Natural killer cell (primary cell): Measurements from ENCODE around the gene MISP3. TPM values are rescaled to one million over a fixed set of nuclear protein-coding genes. Genes with fewer than 3 reads are reported as not detected.
A peak's percentile ranks its signal among the peaks of the same experiment; 100 is the strongest.

Experiments
- ATAC-seq, 3 donors: fragments of 150-1000 bp in 2 of 3; fragments of 200-7000 bp in 1 of 3; cut with Tn5 transposase; 1 replicate in 1 of 3; 2 replicates in 2 of 3; pipeline ENCODE4 v1.10.0; 2021; ENCODE audit warnings: mild to moderate bottlenecking in 2 of 3, moderate library complexity in 2 of 3
- DNase-seq, 2 donors: peaks; one replicate each; pipeline versions ENCODE4 v3.0.0 to v3.0.0-alpha.2; 2013 to 2021; ENCODE audit warnings: mixed read lengths in 1 of 2
- H3K27ac ChIP-seq: one replicate; pipeline ENCODE4 v1.5.1; 2013; ENCODE audit warnings: mild to moderate bottlenecking, low read length
- H3K27me3 ChIP-seq: one replicate; pipeline ENCODE4 v1.6.1; 2013; ENCODE audit warnings: low read length; ENCODE audit not compliant: control insufficient read depth, insufficient read depth
- H3K36me3 ChIP-seq: one replicate; pipeline ENCODE4 v1.6.1; 2013; ENCODE audit warnings: low read length; ENCODE audit not compliant: control insufficient read depth, insufficient read depth
- H3K4me1 ChIP-seq: one replicate; pipeline ENCODE4 v1.6.1; 2013; ENCODE audit warnings: low read length; ENCODE audit not compliant: control insufficient read depth, insufficient read depth
- H3K4me3 ChIP-seq: one replicate; pipeline ENCODE4 v1.5.1; 2013; ENCODE audit warnings: low read length
- H3K9me3 ChIP-seq: one replicate; pipeline ENCODE4 v1.6.1; 2013; ENCODE audit warnings: low read length; ENCODE audit not compliant: control insufficient read depth, insufficient read depth
- H3K27ac Mint-ChIP-seq, 2 donors: one replicate each; pipeline ENCODE4 v1.8.0; 2022; ENCODE audit warnings: mild to moderate bottlenecking in 2 of 2, mixed read lengths in 2 of 2, moderate library complexity in 1 of 2
- H3K27me3 Mint-ChIP-seq, 2 donors: one replicate each; pipeline ENCODE4 v1.8.0; 2022; ENCODE audit warnings: low read depth in 2 of 2, mixed read lengths in 2 of 2
- H3K36me3 Mint-ChIP-seq: one replicate; pipeline ENCODE4 v1.8.0; 2022; ENCODE audit warnings: mixed read lengths
- H3K4me1 Mint-ChIP-seq, 2 donors: one replicate each; pipeline ENCODE4 v1.8.0; 2022; ENCODE audit warnings: mixed read lengths in 2 of 2
- H3K4me3 Mint-ChIP-seq: one replicate; pipeline ENCODE4 v1.8.0; 2022; ENCODE audit warnings: mild to moderate bottlenecking, moderate library complexity, mixed read lengths
- H3K9me3 Mint-ChIP-seq, 2 donors: one replicate each; pipeline ENCODE4 v1.8.0; 2022; ENCODE audit warnings: mixed read lengths in 2 of 2
- CTCF ChIP-seq: fragments of 200-600 bp; IDR thresholded peaks from one replicate; pipeline ENCODE4 v1.8.0; 2022; ENCODE audit warnings: antibody characterized with exemption
- whole genome bisulfite sequencing: methylation state at CpG from one replicate; pipeline ENCODE4 v1.1.7; 2013; ENCODE audit warnings: missing lambda C conversion rate; ENCODE audit not compliant: insufficient coverage; 5-methylcytosine and 5-hydroxymethylcytosine counted together
- intact Hi-C: fragments of 100-400 bp; cut with micrococcal nuclease; formaldehyde crosslinking; loops from one replicate; pipeline ENCODE4 v1.14.2; 2022
- total RNA-seq, 4 donors: library from RNA; stranded (reverse); fragments of 120-200 nt in 1 of 4; gene quantifications; one replicate each; pipeline versions ENCODE4 v1.2.3 to v1.2.4, GENCODE V29; 2013 to 2022

MISP3 gene
- total RNA-seq, 3 donors from 2014 or later (not counting 1 experiment from before 2014, with no cell fraction given) = 2.4 to 4.1 (median 2.4) TPM

GRCh38 chr19:14085309-14085995 is 12.9 kb downstream of the MISP3 start, which contains the start of gene C19orf67:
Gene C19orf67 (minus strand): TSS chr19:14085783. CDS start chr19:14085627, 156 bp downstream.
- Mint-ChIP-seq H3K9me3 (no peaks in the 10 kb centered on the region), H3K36me3 (no peaks in the 10 kb centered on the region), H3K27ac (no peak within 1 kb of the TSS), H3K4me3 (no peak within 1 kb of the TSS), H3K4me1 (peaks cover 10 to 19% of the 10 kb centered on the region in 2 donors), H3K27me3 (no peaks in the 10 kb centered on the region)
- Histone ChIP-seq H3K27ac (no peak within 1 kb of the TSS), H3K9me3 (no peaks in the 10 kb centered on the region), H3K4me3 (no peak within 1 kb of the TSS), H3K4me1 (peaks cover 23% of the 10 kb centered on the region), H3K27me3 (no peaks in the 10 kb centered on the region), H3K36me3 (peaks cover 8% of the 10 kb centered on the region)
- DNase-seq (no peak), ATAC-seq (no peak)
- 94% methylated on average over 54 of the region's 54 CpGs for WGBS
- no peak for TF ChIP-seq CTCF
- intact Hi-C loops = no loop called here

GRCh38 chr19:14086098-14086497 is 13.5 kb downstream of the MISP3 start:
- Histone ChIP-seq H3K9me3 (no peaks in the 10 kb centered on the region), H3K27me3 (no peaks in the 10 kb centered on the region), H3K4me3 (no peak overlapping the region), H3K4me1 (peaks cover 17% of the 10 kb centered on the region), H3K36me3 (peaks cover 8% of the 10 kb centered on the region), H3K27ac (no peak overlapping the region)
- 95% methylated on average over 4 of the region's 5 CpGs for WGBS
- DNase-seq = no peak
- ATAC-seq = no peak
- no peak for TF ChIP-seq CTCF
- H3K4me1 Mint-ChIP-seq = peaks cover 7 to 16% of the 10 kb centered on the region in 2 donors
- intact Hi-C loops = no loop called here
- H3K4me3 Mint-ChIP-seq = no peak overlapping the region
- no peaks in the 10 kb centered on the region for H3K27me3 Mint-ChIP-seq
- no peaks in the 10 kb centered on the region for H3K9me3 Mint-ChIP-seq
- H3K27ac Mint-ChIP-seq = no peak overlapping the region
- H3K36me3 Mint-ChIP-seq = no peaks in the 10 kb centered on the region

- Histone ChIP-seq H3K27me3 (no peaks in the 10 kb centered on the region), H3K4me3 (no peak overlapping the region), H3K9me3 (peaks cover 7% of the 10 kb centered on the region), H3K4me1 (peaks cover 17% of the 10 kb centered on the region), H3K27ac (no peak overlapping the region), H3K36me3 (peaks cover 8% of the 10 kb centered on the region)
- no peaks in the 10 kb centered on the region for H3K36me3 Mint-ChIP-seq
- 95% methylated on average over 30 of the region's 30 CpGs for WGBS
- ATAC-seq (no peak), DNase-seq (no peak)
- no peak for TF ChIP-seq CTCF
- H3K4me1 Mint-ChIP-seq = peaks cover 14 to 15% of the 10 kb centered on the region in 2 donors
- intact Hi-C loops = no loop called here
- no peaks in the 10 kb centered on the region for H3K9me3 Mint-ChIP-seq
- no peaks in the 10 kb centered on the region for H3K27me3 Mint-ChIP-seq
- H3K4me3 Mint-ChIP-seq = peak overlapping the region; percentile 74
- H3K27ac Mint-ChIP-seq = peak overlapping the region in 1 of 2 donors; percentile 39
These were observed 16.2 kb downstream of the MISP3 start for GRCh38 chr19:14088634-14089411.
